Activated naive CD4-positive, alpha-beta T cell treated with anti-CD3 and anti-CD28 coated beads for 36 hours (primary cell): ENCODE measurements around the gene SEC14L2. TPM values are rescaled to one million over a fixed set of nuclear protein-coding genes. Genes with fewer than 3 reads are reported as not detected.
"Not testable (repeated sequence)": the region's sequence is repeated elsewhere in the genome, so short reads cannot be mapped to it uniquely, and the experiment has no call there.

Experiments
- CTCF ChIA-PET: fragments of 350-600 bp; sonication (Branson Sonifier 250); formaldehyde crosslinking; loops from one replicate; lab custom pipeline; 2021; ENCODE audit warnings: antibody characterized with exemption; lab: Charles Lee
- DNase-seq: peaks from one replicate; pipeline ENCODE4 v3.0.0-alpha.2; 2020
- H3K27ac Mint-ChIP-seq: one replicate; pipeline ENCODE4 v1.8.0; 2021; ENCODE audit warnings: mild to moderate bottlenecking, mixed read lengths
- H3K27me3 Mint-ChIP-seq: one replicate; pipeline ENCODE4 v1.8.0; 2021; ENCODE audit warnings: low read depth, mixed read lengths
- H3K36me3 Mint-ChIP-seq: one replicate; pipeline ENCODE4 v1.8.0; 2021; ENCODE audit warnings: low read depth, mixed read lengths
- H3K4me1 Mint-ChIP-seq: one replicate; pipeline ENCODE4 v1.8.0; 2021; ENCODE audit warnings: low read depth, mixed read lengths
- H3K4me3 Mint-ChIP-seq: one replicate; pipeline ENCODE4 v1.8.0; 2021; ENCODE audit warnings: mild to moderate bottlenecking, moderate library complexity, mixed read lengths
- H3K9me3 Mint-ChIP-seq: one replicate; pipeline ENCODE4 v1.8.0; 2021; ENCODE audit warnings: mixed read lengths
- intact Hi-C: fragments of 100-400 bp; cut with micrococcal nuclease; formaldehyde crosslinking; loops from one replicate; pipeline ENCODE4 v1.15.1; 2023
- total RNA-seq, 2 experiments: library from RNA; stranded (reverse); gene quantifications; one replicate each; pipeline ENCODE4 v1.2.3, GENCODE V29; 2021

The SEC14L2 gene
- total RNA-seq, 2 experiments from 2014 or later, result 8.2 to 8.8 TPM

DNA sequence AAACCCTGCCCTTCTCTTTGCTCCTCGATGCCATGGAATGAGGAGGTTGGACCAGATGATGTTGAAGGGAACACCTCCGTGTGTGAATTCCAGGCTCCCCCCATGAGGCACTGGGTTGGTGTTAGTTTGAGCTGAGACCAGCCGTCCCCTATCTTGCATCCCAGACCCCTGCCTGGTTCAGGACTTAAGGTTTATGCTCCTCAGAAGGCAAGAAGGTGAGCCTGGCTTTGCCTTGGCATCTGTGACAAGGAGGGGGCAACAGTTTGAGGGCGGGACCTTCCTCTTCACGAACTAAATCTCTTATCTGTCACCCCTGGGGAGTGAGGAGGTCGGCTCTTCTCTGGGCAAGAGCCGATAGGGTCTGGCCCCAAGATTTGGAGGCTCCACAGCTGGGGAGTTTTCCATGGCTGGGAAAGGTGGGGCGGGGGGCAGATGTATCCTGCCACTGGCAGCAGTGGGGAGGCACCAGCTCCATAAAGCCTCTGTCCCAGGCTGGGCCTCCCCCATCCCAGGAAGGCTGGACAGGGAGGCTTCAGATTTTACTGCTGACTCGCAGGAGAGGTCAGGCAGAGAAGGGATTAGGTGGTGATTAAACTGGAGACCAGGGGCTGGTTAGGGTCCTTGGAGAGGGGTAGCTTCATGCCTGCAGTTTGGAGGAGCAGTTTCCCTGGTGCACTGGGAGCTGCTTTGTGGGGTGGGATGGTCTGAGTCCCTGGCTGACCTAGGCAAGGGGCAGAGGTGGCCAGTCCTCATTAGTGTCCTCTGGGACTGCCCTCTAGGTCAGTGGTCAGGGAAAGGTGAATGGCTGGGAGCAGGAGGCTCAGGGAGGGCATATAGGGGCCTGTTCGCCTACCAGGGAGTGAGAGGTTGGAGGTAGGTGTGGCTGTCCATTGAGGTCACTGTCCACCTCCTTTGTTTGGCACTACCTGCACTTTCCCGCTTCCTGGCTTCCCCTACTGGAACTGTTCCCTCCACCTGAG lies 1.1 kb downstream of the SEC14L2 start:
- Mint-ChIP-seq H3K36me3 (no peaks in the 10 kb centered on the region), H3K27ac (no peak overlapping the region), H3K27me3 (no peaks in the 10 kb centered on the region), H3K4me3 (peak overlapping the region; percentile 87), H3K9me3 (no peaks in the 10 kb centered on the region), H3K4me1 (peaks cover 36% of the 10 kb centered on the region)
- intact Hi-C loops, result no loop called here
- CTCF ChIA-PET, result interaction anchor here (1.0 to 4.2 kb wide), 10 partner anchors 8 to 194 kb away, joined by 3 to 43 read pairs (median 5); partner anchors contain the start of genes MTFP1 and PES1
- no peak for DNase-seq

DNA sequence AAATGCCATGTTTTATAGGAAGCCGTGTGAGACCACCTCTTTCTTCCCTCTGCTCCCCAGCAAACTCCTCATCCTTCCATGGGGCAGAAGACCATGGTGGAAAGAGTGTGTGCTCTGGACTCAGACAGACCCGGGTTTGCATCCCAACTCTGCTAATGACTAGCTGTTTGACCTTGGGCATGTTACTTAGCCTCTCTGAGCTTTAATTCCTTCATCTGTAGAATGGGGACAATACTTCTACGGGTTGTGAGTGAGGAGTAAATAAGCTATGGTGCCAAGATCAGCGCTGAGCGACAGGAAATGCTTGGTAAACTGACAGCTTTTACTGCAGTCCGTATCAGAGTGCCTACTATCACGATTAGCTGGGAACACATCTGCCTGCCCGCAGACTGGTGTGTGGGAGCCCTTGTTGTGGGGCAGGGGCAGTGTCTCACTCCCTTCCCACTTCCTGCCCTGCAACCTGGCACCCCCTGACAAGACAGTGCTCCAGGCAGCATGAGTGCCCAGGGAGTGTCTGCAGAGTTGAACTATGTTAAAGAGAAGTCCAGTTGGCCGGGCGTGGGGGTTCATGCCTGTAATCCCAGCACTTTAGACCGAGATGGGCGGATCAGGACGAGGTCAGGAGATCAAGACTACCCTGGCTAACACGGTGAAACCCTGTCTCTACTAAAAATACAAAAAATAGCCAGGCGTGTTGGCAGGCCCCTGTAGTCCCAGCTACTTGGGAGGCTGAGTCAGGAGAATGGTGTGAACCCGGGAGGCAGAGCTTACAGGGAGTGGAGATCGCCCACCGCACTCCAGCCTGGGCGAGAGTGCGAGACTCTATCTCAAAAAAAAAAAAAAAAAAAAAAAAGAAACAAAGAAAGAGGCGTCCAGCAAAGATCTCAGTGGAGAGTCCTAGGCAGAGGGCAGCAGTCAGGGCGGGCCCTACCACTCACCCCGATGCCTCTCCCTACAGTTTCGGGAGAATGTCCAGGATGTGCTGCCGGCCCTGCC lies 2.2 kb downstream of the SEC14L2 start:
- Mint-ChIP-seq H3K4me1 (peaks cover 32% of the 10 kb centered on the region), H3K9me3 (no peaks in the 10 kb centered on the region), H3K27me3 (no peaks in the 10 kb centered on the region), H3K4me3 (peak overlapping the region; percentile 39), H3K36me3 (no peaks in the 10 kb centered on the region), H3K27ac (no peak overlapping the region)
- intact Hi-C loops, result no loop called here
- CTCF ChIA-PET, result interaction anchor here (0.6 to 4.2 kb wide), 7 partner anchors 10 to 113 kb away, joined by 3 to 43 read pairs (median 4); partner anchors contain the start of gene MTFP1
- peak; percentile 28 for DNase-seq

DNA sequence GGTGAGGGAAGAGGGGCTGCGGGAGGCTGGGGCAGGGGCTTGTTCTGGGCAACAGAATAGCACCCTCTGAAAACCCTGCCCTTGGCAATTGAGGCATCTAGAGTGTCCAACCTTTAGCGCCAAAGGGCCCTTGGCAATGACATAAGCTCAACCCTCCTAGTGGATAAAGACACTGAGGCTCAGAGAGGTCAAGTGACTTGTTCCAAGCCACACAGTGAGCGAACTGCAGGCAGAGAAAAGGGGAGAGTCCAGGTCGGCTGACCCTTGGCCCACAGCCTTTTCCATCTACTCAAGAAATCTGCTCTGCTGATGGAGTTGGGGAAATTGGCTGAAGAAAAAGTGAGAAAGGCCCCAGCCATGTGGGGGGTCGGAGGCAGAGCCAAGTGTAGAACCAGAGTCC lies 2.9 kb downstream of the SEC14L2 start:
- H3K9me3 Mint-ChIP-seq, result no peaks in the 10 kb centered on the region
- no peak overlapping the region for H3K4me3 Mint-ChIP-seq
- CTCF ChIA-PET, result interaction anchor here (0.9 to 4.2 kb wide), 3 partner anchors 18 to 112 kb away, joined by 3 to 43 read pairs (median 11); partner anchors contain the start of gene MTFP1
- H3K4me1 Mint-ChIP-seq, result peaks cover 32% of the 10 kb centered on the region
- DNase-seq, result no peak
- no peaks in the 10 kb centered on the region for H3K27me3 Mint-ChIP-seq
- H3K27ac Mint-ChIP-seq, result no peak overlapping the region
- intact Hi-C loops, result no loop called here
- H3K36me3 Mint-ChIP-seq, result no peaks in the 10 kb centered on the region

DNA sequence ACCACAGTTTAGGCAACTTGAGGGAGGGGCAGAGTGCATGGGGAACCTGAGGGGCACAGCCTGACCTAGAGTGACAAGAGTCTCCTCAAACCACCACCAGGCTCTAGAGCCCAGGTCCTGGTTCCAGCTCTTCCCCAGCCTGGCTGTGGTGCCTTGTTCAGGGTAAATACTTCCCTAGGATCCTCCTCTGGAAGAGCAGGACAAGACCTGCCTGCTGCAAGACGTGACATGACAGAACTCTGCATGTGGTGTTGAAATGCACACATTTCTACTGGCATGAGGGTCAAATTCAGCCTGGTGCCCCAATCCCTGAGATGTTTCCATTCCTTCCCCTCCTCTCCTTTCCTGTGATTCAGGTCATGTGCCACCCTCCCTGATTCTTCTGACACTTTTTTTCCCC lies 3.3 kb downstream of the SEC14L2 start:
- Mint-ChIP-seq H3K27ac (no peak overlapping the region), H3K36me3 (no peaks in the 10 kb centered on the region), H3K4me3 (no peak overlapping the region), H3K27me3 (no peaks in the 10 kb centered on the region), H3K4me1 (peaks cover 32% of the 10 kb centered on the region), H3K9me3 (no peaks in the 10 kb centered on the region)
- CTCF ChIA-PET, result interaction anchor here (2.6 kb wide), 1 partner anchor 112 kb away, joined by 11 read pairs; no protein-coding TSS in a partner anchor
- intact Hi-C loops, result no loop called here
- no peak for DNase-seq

DNA sequence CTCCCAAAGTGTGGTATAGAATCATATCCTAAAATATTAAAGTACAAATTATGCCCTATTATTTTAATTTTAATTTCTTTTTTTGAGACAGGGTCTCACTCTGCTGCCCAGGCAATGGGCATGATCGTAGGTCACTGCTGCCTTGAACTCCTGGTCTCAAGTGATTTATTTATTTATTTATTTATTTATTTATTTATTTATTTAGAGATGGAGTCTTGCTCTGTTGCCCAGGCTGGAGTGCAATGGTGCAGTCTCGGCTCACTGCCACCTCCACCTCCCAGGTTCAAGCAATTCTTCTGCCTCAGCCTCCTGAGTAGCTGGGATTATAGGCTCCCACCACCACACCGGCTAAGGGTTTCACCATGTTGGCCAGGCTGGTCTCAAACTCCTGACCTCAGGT lies 4.2 kb downstream of the SEC14L2 start:
- H3K27me3 Mint-ChIP-seq, H3K4me3 Mint-ChIP-seq, intact Hi-C loops, DNase-seq, H3K27ac Mint-ChIP-seq, H3K36me3 Mint-ChIP-seq, H3K9me3 Mint-ChIP-seq: not testable (repeated sequence)
- peaks cover 28% of the 10 kb centered on the region for H3K4me1 Mint-ChIP-seq
- CTCF ChIA-PET, result interaction anchor here (2.2 kb wide), 1 partner anchor 10 kb away, joined by 7 read pairs; no protein-coding TSS in a partner anchor

DNA sequence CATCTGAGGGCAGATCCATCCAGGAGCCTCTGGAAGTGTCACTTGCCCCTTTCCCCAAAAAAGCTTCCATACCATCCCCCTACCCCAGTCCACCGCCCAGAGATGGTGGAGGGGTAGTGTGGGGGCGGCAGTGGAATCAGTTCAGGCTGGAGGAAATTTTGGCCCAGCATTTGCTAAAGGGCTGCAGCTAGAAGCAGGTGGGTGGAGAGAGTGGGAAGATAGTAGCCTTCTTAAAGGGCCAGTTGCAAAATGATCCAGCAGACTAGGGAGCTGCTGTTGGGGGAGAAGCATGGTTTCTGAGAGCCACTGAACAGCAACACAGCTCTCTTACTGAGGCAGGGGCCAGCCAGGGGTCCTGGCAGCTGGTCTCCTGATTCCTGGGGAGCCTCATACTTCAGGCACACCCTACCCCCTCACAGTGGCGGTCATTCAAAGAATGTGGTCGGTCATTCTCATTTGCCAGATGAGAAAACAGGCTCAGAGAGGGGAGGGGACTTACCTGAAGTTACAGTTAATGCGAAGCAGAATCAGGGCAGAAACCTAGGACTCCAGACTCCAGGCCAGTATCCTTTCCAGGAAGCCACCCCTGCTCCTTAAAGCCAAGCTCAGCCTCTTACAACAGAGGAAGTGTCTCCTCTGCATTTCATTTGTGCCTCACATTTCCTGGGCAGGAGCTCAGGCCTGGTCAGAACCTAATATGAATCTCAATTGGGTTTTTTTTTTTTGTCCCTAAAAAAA lies 5.4 kb downstream of the SEC14L2 start:
- no peak overlapping the region for H3K4me3 Mint-ChIP-seq
- H3K9me3 Mint-ChIP-seq, result no peaks in the 10 kb centered on the region
- no peak for DNase-seq
- H3K27me3 Mint-ChIP-seq, result no peaks in the 10 kb centered on the region
- intact Hi-C loops, result no loop called here
- H3K27ac Mint-ChIP-seq, result no peak overlapping the region
- peaks cover 20% of the 10 kb centered on the region for H3K4me1 Mint-ChIP-seq
- H3K36me3 Mint-ChIP-seq, result no peaks in the 10 kb centered on the region
- CTCF ChIA-PET, result interaction anchor here (0.6 to 2.2 kb wide), 4 partner anchors 12 to 582 kb away, joined by 3 to 7 read pairs (median 4); no protein-coding TSS in a partner anchor

DNA sequence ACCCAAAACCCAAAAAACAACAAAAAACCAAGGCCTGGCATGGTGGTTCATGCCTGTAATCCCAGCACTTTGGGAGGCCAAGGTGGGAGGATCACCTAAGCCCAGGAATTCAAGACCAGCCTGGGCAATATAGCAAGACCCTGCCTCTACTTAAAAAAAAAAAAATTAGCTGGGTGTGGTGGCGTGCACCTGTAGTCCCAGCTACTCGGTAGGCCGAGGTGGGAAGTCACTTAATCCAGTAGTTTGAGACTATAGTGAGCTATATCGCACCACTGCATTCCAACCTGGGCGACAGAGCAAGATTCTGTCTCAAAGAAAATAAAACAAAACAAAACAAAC lies 5.9 kb downstream of the SEC14L2 start:
- intact Hi-C loops, DNase-seq, H3K4me3 Mint-ChIP-seq, H3K36me3 Mint-ChIP-seq, H3K27ac Mint-ChIP-seq, H3K27me3 Mint-ChIP-seq, H3K9me3 Mint-ChIP-seq: not testable (repeated sequence)
- H3K4me1 Mint-ChIP-seq, result peaks cover 17% of the 10 kb centered on the region
- CTCF ChIA-PET, result interaction anchor here (0.6 to 2.2 kb wide), 3 partner anchors 12 to 583 kb away, joined by 3 to 7 read pairs (median 5); no protein-coding TSS in a partner anchor

DNA sequence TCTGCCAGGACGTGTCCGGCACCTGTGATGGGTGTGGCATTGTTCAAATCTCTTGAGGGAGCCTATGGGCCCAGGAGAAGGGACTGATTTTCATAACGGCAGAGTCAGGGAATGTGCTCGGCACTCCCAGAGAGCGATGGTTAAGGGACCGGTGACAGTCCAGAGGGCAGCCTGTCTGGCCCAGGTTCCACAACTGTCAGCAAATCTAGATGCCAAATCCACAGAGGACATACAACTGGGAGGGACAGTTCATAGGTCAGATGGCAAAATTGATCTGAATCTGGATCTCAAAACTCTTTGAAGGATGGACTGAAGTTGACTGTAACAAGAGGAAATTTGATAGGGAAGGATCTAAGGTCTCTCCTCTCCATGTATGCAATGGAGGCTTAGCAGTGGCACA lies 7.5 kb downstream of the SEC14L2 start:
- intact Hi-C loops, result no loop called here
- Mint-ChIP-seq H3K4me1 (peaks cover 8% of the 10 kb centered on the region), H3K9me3 (no peaks in the 10 kb centered on the region), H3K27me3 (no peaks in the 10 kb centered on the region), H3K36me3 (peaks cover 2% of the 10 kb centered on the region), H3K27ac (no peak overlapping the region), H3K4me3 (no peak overlapping the region)
- DNase-seq, result no peak
- CTCF ChIA-PET, result no interaction called here

DNA sequence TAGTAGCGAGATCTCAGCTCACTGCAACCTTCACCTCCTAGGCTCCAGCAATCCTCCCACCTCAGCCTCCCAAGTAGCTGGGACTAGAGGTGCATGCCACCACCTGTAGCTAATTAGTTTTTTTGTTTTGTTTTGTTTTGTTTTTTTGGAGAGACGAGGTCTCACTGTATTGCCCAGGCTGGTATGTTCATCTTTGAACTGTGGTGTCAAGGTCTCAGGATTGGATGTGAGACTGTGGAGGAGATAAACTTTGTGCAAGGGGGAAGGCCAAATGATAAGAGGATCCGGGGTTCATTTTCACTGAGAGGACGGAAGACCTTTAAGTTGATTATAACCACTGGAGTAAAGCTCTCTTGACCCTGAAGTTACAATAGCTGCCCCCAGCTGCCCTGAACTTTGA lies 8.9 kb downstream of the SEC14L2 start:
- Mint-ChIP-seq H3K4me3 (no peak overlapping the region), H3K4me1 (peaks cover 6% of the 10 kb centered on the region), H3K36me3 (peaks cover 6% of the 10 kb centered on the region), H3K27me3 (no peaks in the 10 kb centered on the region), H3K27ac (no peak overlapping the region), H3K9me3 (no peaks in the 10 kb centered on the region)
- intact Hi-C loops, result no loop called here
- no peak for DNase-seq
- CTCF ChIA-PET, result interaction anchor here (0.9 to 2.3 kb wide), 4 partner anchors 9 to 118 kb away, joined by 3 to 10 read pairs (median 3); partner anchors contain the start of gene SEC14L2

DNA sequence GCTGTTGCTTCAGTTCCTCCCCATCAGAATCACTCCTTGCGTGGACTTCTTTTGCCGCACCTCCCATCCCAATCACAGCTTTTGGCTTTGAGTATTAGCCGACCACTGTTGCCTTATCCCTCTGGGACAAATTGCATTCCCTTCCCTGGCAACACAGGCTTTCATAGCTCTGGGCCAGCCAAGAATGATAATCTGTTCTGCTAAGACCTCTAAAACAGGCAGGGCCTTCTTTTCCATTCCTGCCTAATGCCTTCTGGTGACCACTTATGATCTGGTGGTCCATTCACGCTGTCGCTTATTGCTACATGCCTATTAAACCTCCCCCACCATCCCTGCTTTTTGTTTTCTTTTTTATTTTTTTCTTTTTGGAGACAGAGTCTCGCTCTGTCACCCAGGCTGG lies 9.6 kb downstream of the SEC14L2 start:
- DNase-seq, result no peak
- Mint-ChIP-seq H3K36me3 (peaks cover 6% of the 10 kb centered on the region), H3K4me1 (peaks cover 6% of the 10 kb centered on the region), H3K9me3 (no peaks in the 10 kb centered on the region), H3K27me3 (no peaks in the 10 kb centered on the region), H3K27ac (no peak overlapping the region), H3K4me3 (no peak overlapping the region)
- CTCF ChIA-PET, result interaction anchor here (1.3 to 2.3 kb wide), 2 partner anchors 10 to 16 kb away, joined by 3 to 10 read pairs; partner anchors contain the start of gene SEC14L2
- intact Hi-C loops, result no loop called here

DNA sequence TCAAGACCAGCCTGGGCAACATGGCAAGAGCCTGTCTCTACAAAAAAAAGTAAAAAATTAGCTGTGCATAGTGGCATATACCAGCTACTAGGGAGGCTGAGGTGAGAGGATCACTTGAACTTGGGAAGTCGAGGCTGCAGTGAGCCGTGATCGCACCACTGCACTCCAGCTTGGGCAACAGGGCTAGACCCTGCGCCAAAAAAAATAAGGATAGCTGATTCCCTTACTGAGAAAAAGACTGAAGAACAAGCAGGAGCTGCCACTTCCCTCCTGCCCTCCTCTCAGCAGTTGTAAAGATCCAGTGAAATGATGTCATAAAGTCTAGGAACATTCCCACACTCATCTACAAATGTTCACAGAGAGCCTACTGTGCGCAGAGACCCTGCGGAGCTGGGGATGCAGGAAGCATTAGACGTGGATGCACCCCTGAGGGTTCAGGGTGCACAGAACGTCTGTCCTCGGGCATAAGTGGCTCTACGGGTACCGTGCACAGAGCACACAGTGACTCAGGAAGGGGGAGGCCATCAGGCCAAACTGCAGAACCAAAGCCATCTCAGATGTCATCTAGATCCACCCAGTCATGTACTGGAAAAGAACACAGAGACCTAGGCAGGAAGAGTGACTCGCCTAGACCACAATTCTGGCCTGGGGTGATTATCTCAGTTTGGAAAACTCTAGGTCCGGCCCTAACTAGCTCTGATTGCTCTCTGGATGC lies 11.7 kb downstream of the SEC14L2 start:
- Mint-ChIP-seq H3K27me3 (no peaks in the 10 kb centered on the region), H3K36me3 (peaks cover 21% of the 10 kb centered on the region), H3K27ac (no peak overlapping the region), H3K4me3 (no peak overlapping the region), H3K9me3 (no peaks in the 10 kb centered on the region), H3K4me1 (peaks cover 20% of the 10 kb centered on the region)
- DNase-seq, result no peak
- CTCF ChIA-PET, result no interaction called here
- intact Hi-C loops, result no loop called here
